ENCODE data around the gene MAPRE2.
"Not testable (repeated sequence)": the region's sequence is repeated elsewhere in the genome, so short reads cannot be mapped to it uniquely, and the experiment has no call there.

The MAPRE2 gene

GRCh38 chr18:35144698-35145097 lies 103.5 kb downstream of the MAPRE2 start:
- Histone ChIP-seq H3K36me3 (ENCODE audit: control insufficient read depth in 1 of 2, insufficient read depth in 2 of 2, low read length in 2 of 2) (no peaks in the 10 kb centered on the region), H2BK120ac (ENCODE audit: insufficient read depth, low read length, poor library complexity) (no peak overlapping the region), H3K14ac (ENCODE audit: low read length) (no peak overlapping the region), H3K9me3 (ENCODE audit: insufficient read depth, low read depth, low read length) (no peaks in the 10 kb centered on the region), H3K79me1 (ENCODE audit: low read length) (no peaks in the 10 kb centered on the region), H3K27ac (ENCODE audit: low read depth, low read length) (no peak overlapping the region), H3K4ac (ENCODE audit: low read depth, low read length) (no peak overlapping the region), H3K79me2 (ENCODE audit: control insufficient read depth, insufficient read depth, low read length, poor library complexity) (no peaks in the 10 kb centered on the region), H2BK5ac (ENCODE audit: low read depth, low read length, poor library complexity) (no peak overlapping the region), H3K23ac (ENCODE audit: low read length) (no peak overlapping the region), H3K18ac (ENCODE audit: low read length) (no peak overlapping the region), H3K4me2 (ENCODE audit: low read length) (no peak overlapping the region), H2AK5ac (ENCODE audit: low read length) (no peak overlapping the region), H3K4me1 (ENCODE audit: control insufficient read depth in 1 of 2, insufficient read depth in 2 of 2, low read length in 2 of 2) (no peaks in the 10 kb centered on the region), H4K91ac (ENCODE audit: low read depth, low read length) (no peak overlapping the region), H4K8ac (ENCODE audit: low read depth, low read length) (no peak overlapping the region), H2AFZ (ENCODE audit: insufficient read depth, low read length, poor library complexity) (no peak overlapping the region), H4K12ac (ENCODE audit: low read depth, low read length) (no peak overlapping the region), H3K9ac (ENCODE audit: low read length) (no peak overlapping the region), H3K27me3 (ENCODE audit: insufficient read depth, low read length) (no peaks in the 10 kb centered on the region), H3K4me3 (ENCODE audit: low read depth, low read length) (no peak overlapping the region), H2BK12ac (ENCODE audit: low read length) (no peak overlapping the region)
- DNase-seq, result no peak
- WGBS (ENCODE audit: extremely low coverage, insufficient coverage, insufficient read length), result no CpG with 5 or more reads among the region's 4 CpGs

- H3K18ac ChIP-seq (ENCODE audit: low read length); H3K4me3 ChIP-seq (ENCODE audit: low read depth, low read length); H4K8ac ChIP-seq (ENCODE audit: low read depth, low read length); H3K36me3 ChIP-seq (ENCODE audit: control insufficient read depth in 1 of 2, insufficient read depth in 2 of 2, low read length in 2 of 2); H2BK120ac ChIP-seq (ENCODE audit: insufficient read depth, low read length, poor library complexity); H2BK5ac ChIP-seq (ENCODE audit: low read depth, low read length, poor library complexity); H4K91ac ChIP-seq (ENCODE audit: low read depth, low read length); H2BK12ac ChIP-seq (ENCODE audit: low read length); H3K4me2 ChIP-seq (ENCODE audit: low read length); H3K79me2 ChIP-seq (ENCODE audit: control insufficient read depth, insufficient read depth, low read length, poor library complexity); DNase-seq; H3K4me1 ChIP-seq (ENCODE audit: control insufficient read depth in 1 of 2, insufficient read depth in 2 of 2, low read length in 2 of 2); H3K23ac ChIP-seq (ENCODE audit: low read length); H2AFZ ChIP-seq (ENCODE audit: insufficient read depth, low read length, poor library complexity); H3K27ac ChIP-seq (ENCODE audit: low read depth, low read length); H3K14ac ChIP-seq (ENCODE audit: low read length); H3K79me1 ChIP-seq (ENCODE audit: low read length); H3K9me3 ChIP-seq (ENCODE audit: insufficient read depth, low read depth, low read length); H4K12ac ChIP-seq (ENCODE audit: low read depth, low read length); H3K27me3 ChIP-seq (ENCODE audit: insufficient read depth, low read length); H3K4ac ChIP-seq (ENCODE audit: low read depth, low read length); H3K9ac ChIP-seq (ENCODE audit: low read length); H2AK5ac ChIP-seq (ENCODE audit: low read length): not testable (repeated sequence)
- no CpG with 5 or more reads among the region's 3 CpGs for WGBS (ENCODE audit: extremely low coverage, insufficient coverage, insufficient read length)
Measured at GRCh38 chr18:35150195-35150594, 109.0 kb downstream of the MAPRE2 start.

- Histone ChIP-seq H2BK120ac (ENCODE audit: insufficient read depth, low read length, poor library complexity) (no peak overlapping the region), H2BK5ac (ENCODE audit: low read depth, low read length, poor library complexity) (no peak overlapping the region), H3K9ac (ENCODE audit: low read length) (no peak overlapping the region), H4K8ac (ENCODE audit: low read depth, low read length) (no peak overlapping the region), H3K79me1 (ENCODE audit: low read length) (no peaks in the 10 kb centered on the region), H3K18ac (ENCODE audit: low read length) (no peak overlapping the region), H3K4me1 (ENCODE audit: control insufficient read depth in 1 of 2, insufficient read depth in 2 of 2, low read length in 2 of 2) (no peaks in the 10 kb centered on the region), H3K27ac (ENCODE audit: low read depth, low read length) (no peak overlapping the region), H2BK12ac (ENCODE audit: low read length) (no peak overlapping the region), H3K23ac (ENCODE audit: low read length) (no peak overlapping the region), H3K4ac (ENCODE audit: low read depth, low read length) (no peak overlapping the region), H4K12ac (ENCODE audit: low read depth, low read length) (no peak overlapping the region), H4K91ac (ENCODE audit: low read depth, low read length) (no peak overlapping the region), H3K4me2 (ENCODE audit: low read length) (no peak overlapping the region), H3K4me3 (ENCODE audit: low read depth, low read length) (no peak overlapping the region), H3K79me2 (ENCODE audit: control insufficient read depth, insufficient read depth, low read length, poor library complexity) (no peaks in the 10 kb centered on the region), H3K36me3 (ENCODE audit: control insufficient read depth in 1 of 2, insufficient read depth in 2 of 2, low read length in 2 of 2) (no peaks in the 10 kb centered on the region), H2AK5ac (ENCODE audit: low read length) (no peak overlapping the region), H3K27me3 (ENCODE audit: insufficient read depth, low read length) (no peaks in the 10 kb centered on the region), H3K14ac (ENCODE audit: low read length) (no peak overlapping the region), H3K9me3 (ENCODE audit: insufficient read depth, low read depth, low read length) (no peaks in the 10 kb centered on the region), H2AFZ (ENCODE audit: insufficient read depth, low read length, poor library complexity) (no peak overlapping the region)
- WGBS (ENCODE audit: extremely low coverage, insufficient coverage, insufficient read length), result no CpG with 5 or more reads among the region's 12 CpGs
- DNase-seq, result no peak
Measured at GRCh38 chr18:35153609-35154272, 112.5 kb downstream of the MAPRE2 start.

GRCh38 chr18:35155398-35156117 lies 114.3 kb downstream of the MAPRE2 start:
- H4K8ac ChIP-seq (ENCODE audit: low read depth, low read length), result no peak overlapping the region
- H2AK5ac ChIP-seq (ENCODE audit: low read length), result no peak overlapping the region
- no peak overlapping the region for H2BK12ac ChIP-seq (ENCODE audit: low read length)
- WGBS (ENCODE audit: extremely low coverage, insufficient coverage, insufficient read length), result no CpG with 5 or more reads among the region's 8 CpGs
- H3K4me3 ChIP-seq (ENCODE audit: low read depth, low read length), result no peak overlapping the region
- no peak overlapping the region for H3K18ac ChIP-seq (ENCODE audit: low read length)
- H3K79me2 ChIP-seq (ENCODE audit: control insufficient read depth, insufficient read depth, low read length, poor library complexity), result no peaks in the 10 kb centered on the region
- no peaks in the 10 kb centered on the region for H3K79me1 ChIP-seq (ENCODE audit: low read length)
- no peaks in the 10 kb centered on the region for H3K36me3 ChIP-seq (ENCODE audit: control insufficient read depth in 1 of 2, insufficient read depth in 2 of 2, low read length in 2 of 2)
- H3K4me2 ChIP-seq (ENCODE audit: low read length), result no peak overlapping the region
- no peaks in the 10 kb centered on the region for H3K9me3 ChIP-seq (ENCODE audit: insufficient read depth, low read depth, low read length)
- DNase-seq, result no peak
- no peak overlapping the region for H2BK5ac ChIP-seq (ENCODE audit: low read depth, low read length, poor library complexity)
- no peak overlapping the region for H3K14ac ChIP-seq (ENCODE audit: low read length)
- no peak overlapping the region for H3K4ac ChIP-seq (ENCODE audit: low read depth, low read length)
- no peaks in the 10 kb centered on the region for H3K4me1 ChIP-seq (ENCODE audit: control insufficient read depth in 1 of 2, insufficient read depth in 2 of 2, low read length in 2 of 2)
- H4K91ac ChIP-seq (ENCODE audit: low read depth, low read length), result no peak overlapping the region
- no peak overlapping the region for H3K23ac ChIP-seq (ENCODE audit: low read length)
- no peak overlapping the region for H3K27ac ChIP-seq (ENCODE audit: low read depth, low read length)
- no peak overlapping the region for H3K9ac ChIP-seq (ENCODE audit: low read length)
- H3K27me3 ChIP-seq (ENCODE audit: insufficient read depth, low read length), result no peaks in the 10 kb centered on the region
- H2AFZ ChIP-seq (ENCODE audit: insufficient read depth, low read length, poor library complexity), result no peak overlapping the region
- no peak overlapping the region for H4K12ac ChIP-seq (ENCODE audit: low read depth, low read length)
- H2BK120ac ChIP-seq (ENCODE audit: insufficient read depth, low read length, poor library complexity), result no peak overlapping the region
